ENCODE results near the gene SLC1A7.

The SLC1A7 gene

GRCh38 chr1:53114581-53115400, 27.6 kb downstream of the SLC1A7 start:
- no peak for DNase-seq

DNA sequence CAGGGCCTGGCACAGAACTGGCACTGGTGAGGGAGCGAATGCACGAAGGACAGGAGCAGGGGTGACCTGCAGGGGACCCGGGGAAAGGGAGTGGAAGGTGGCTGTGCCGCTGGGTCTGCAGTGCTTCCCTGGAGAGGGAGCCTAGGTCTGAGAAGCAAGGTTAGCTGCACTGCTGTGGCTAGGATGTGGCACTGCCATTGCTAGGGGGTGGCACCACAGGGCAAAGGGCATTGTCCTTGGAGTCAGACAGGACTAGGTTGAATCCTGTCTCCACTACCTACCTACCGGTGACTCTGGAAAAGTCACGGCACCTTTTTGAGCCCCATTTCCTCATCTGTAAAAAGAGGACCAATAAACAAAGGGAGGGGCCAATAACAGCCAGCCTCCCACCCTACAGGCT, 28.3 kb downstream of the SLC1A7 start:
- no peak for DNase-seq

DNA sequence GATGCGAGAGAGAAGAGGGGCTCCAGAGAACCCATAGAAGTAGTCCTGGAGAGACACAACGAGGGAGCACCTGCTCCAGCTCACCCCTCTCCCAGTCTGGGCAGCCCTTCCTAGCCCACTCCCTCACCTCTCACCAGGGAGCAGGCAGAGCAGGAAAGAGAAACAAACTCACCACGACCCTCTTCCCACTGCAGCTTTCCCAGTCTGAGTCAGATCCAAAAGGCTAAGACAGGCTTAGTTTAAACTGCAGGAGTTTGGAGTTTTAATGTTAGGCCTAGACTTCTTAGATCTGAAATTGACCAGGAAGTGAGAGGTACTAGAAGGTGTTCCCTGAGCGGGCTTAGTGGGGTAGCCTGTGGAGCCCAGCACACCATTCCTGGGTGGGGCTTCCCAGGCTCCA, 29.6 kb downstream of the SLC1A7 start:
- DNase-seq = no peak

DNA sequence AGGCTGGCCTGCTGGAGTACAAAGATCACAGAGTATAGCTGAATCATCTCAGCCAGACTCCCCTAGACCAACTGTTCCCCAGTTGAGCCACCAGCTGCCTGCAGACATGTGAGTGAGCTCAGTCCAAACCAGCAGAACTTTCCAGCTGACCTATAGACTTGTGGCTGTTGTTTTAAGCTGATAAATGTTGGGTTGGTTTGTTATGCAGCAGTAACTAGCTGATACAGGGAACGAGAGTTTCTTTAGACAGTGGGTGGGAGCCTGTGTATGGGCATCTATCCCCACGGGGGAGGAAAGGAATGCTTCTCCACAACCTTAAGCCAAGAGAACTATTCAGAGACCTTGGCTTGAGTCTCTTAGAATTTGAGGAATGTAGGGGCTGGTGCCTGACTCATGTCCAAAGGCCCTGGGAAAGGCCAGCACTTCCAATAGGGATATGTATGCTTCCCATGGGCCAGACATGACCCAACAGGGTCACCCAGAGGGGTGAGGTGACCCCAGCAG, 30.1 kb downstream of the SLC1A7 start:
- DNase-seq = no peak

DNA sequence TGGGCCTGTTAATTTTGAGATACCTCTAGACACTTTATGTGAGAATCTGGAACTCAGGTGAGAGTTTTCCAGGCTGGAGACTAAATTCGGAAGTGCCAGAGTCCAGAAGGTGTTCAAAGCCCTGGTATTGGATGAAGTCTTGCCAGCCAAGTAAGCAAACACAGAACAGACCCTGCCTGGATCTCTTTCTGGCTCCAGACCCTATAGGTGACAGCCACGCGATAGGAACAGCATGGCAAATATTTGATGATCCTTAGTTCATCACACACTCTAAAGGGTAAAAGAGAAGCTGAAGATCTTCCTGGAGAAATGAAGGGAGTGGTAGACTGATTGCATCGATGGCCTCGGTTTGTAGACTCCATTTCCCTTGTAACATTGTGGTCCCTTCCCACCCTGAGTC, 30.7 kb downstream of the SLC1A7 start:
- no peak for DNase-seq

DNA sequence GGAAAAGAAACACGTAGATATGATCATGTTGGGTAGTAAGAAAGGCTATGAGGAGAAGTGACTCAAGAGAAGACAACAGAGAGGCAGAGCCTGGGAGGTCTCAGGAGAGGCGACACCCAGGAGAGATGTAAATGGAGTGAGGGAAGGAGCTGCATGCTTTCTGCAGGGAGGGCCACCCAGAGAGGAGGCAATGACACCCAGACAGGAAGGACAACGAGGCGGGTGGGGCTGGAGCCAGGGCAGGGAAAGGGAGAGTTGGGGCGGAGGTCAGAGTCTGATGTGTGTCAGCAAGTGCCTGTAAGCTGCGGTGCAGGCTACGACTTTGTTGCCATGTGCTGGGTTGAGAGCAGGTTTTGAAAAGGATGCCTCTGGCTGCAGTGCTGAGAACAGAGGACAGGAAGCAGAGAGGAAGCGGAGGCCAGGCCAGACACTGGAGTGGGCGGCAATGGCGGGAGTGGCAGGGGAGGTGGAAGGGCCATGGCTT, 31.3 kb downstream of the SLC1A7 start:
- DNase-seq = no peak

GRCh38 chr1:53110370-53111072, 31.9 kb downstream of the SLC1A7 start:
- no peak for DNase-seq

GRCh38 chr1:53108646-53109580, 33.5 kb downstream of the SLC1A7 start:
- no peak for DNase-seq

DNA sequence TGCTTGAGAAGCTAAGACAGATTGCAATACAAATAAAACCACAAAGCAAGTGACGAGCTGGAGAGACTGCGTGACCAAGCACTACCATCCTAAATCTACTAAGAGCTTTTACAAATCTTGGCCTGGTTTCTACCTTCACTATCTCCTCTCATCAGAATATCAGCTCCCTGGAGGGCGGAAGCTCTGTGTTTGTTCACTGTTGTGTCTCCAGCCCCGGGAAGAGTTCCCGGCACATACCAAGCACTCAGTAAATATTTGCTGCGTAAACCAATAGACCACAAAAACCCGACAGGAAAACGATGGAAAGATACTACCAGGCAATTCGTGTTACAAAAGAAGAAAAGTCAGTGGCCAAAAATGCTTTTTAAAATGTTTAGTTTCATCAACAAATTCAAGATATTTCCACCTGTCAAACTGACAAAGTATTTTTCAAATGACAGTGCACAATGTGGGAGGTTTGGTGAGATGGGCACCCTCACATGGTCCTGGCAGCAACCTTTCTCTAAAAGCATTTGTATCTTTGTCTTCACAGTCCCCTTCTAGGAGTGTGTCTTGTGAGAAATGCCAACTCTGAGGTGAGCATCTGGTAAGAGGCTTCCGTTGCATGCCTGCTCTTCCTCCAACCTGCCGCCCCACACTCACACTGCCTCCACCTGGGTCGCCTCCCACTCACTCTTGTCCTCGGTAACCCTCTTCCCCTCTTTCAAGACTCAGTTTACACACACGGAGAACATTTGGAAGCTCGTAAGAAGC, 34.7 kb downstream of the SLC1A7 start:
- DNase-seq = no peak

DNA sequence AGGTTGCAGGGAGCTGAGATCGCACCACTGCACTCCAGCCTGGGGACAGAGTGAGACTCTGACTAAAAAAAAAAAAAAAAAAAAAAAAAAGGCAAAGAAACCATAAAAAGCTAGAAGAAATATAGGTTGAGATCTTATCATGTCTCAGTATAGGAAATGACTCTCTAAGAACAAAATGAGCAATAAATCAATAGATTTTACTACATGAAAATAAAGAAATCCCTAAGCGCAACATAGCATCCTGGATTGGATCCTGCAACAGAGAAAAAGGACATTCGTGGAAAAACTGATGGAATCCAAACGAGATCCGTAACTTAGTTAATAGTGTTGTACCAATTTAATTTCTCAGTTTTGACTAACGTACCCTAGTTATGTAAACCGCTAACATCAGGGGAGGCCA, 35.3 kb downstream of the SLC1A7 start:
- DNase-seq = no peak

DNA sequence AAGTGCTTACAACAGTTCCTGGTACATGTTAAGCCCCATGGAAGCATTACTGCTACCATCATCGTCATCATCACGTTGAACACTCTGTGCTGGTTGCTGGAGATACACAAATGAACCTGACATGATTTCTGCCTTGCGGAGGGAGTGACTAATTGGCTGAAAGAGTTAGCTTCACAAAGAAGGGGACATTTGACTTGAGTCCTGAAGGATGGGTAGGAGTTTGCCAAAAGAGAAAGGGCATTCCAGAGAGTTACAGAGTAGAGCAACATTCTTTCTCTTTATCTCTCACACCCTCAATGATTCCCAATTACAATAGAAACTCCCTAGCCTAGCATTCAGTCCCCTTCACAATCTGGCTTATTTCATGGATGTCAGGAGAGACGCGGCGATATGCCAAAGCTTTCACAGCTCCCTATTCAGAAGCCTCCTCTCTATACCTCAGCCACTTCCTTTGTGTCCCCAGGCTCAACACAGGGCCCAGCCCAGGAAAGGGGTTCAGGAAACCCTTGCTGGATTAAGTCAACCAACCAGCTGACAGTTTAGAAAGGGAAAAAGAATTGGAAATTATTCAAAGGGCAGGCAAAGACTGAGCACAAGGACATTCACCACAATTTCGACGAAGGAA, 38.0 kb downstream of the SLC1A7 start:
- DNase-seq = no peak

- DNase-seq = no peak
These were observed 47.9 kb downstream of the SLC1A7 start for GRCh38 chr1:53094533-53094919.

DNA sequence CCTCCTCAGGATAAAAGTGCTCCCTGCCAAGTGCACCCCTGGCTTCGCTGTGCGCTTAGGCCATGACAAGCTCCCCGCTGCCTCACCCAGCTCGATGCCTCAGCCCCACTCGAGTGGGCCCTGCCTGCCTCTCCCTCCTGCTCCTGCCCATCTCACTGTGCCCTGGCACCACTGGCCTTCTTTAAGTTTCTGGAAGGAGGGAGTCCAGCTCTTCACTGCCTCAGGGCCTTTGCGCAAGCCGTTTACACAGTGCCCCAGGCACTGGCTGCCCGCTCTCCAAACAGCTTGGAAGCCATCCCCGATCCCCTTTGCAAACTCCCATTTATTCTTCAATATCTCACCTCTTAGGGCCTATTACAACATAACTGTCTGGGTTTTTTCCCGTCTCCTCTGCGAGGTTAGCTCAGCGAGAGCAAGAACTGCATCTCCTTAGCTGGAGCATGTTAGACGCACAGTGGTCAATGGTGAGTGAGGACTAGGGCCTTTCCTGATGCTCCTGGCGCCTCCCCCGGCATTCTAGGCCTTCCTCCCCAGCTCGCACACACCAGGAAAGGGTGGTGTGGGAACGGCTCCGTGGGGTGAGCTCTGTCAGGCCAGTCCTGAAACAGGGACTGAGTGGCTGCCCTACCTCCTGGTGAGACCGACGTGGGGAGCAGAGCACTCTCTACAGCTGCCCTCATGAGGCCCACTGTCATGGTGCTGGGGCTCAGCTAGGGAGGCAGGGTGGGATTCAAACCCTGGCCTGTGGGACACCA, 48.5 kb downstream of the SLC1A7 start:
- DNase-seq = no peak

DNA sequence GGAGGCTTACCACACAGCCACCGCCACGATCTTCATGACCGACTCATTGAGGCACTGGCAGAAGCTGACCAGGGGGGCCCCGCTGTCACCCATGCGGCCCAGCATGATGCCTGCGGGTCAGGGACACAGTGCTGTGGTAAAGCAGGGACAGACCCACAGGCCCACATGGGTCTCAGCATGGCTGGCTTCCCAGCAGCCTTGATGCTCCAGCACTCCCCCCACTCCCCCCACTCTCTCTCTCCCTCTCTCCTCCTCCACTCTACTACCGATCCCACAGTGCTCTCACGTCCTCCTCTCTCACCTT, 49.0 kb downstream of the SLC1A7 start:
- no peak for DNase-seq

DNA sequence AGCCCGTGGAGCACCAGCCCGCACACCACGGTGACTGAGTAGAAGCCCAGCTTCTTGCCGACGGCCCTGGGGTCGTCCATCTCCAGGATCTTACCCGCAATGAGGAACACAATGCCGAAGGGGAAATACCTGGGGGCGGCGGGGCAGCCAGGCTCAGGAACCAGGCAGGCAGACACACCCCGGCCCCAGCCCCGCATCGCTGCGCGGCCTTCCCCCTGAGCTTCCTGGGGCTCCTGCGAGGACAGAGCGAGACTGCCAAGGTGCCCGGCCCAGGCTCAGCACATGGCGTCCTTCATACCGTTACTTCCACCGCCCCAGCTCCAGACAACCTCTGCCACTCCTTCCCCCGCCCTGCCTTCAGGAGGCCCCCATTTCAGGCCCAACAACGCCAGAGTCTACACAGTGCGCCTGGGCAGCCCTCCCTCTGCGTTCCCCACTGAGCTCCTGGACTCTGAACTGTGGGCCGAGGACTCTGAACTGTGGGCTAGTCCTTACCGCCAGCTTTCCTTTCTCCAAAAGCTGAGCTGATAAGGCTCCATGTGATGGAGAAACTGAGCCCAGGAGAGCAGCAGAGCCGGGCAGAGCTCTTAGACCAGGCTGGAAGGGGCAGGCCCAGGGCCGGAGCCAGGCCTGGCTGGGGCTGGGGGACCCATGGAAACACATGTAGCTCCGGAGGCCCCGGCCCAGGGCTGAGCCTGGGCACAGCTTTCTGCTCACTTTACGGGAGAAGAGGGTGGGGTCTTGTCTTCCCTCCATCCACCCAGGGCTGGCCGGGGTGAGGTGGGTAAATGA, 49.6 kb downstream of the SLC1A7 start:
- DNase-seq = no peak

GRCh38 chr1:53091841-53092645, 50.4 kb downstream of the SLC1A7 start:
- DNase-seq = no peak

GRCh38 chr1:53090227-53091147, 52.0 kb downstream of the SLC1A7 start:
- no peak for DNase-seq

Data from hematopoietic multipotent progenitor cell treated with erythropoietin and hydrocortisone succinate and interleukin-3 and kit ligand, for 8 days (in vitro differentiated cells).